Kidney (tissue), 14 donors: ENCODE measurements around the gene ZNF677. TPM values are rescaled to one million over a fixed set of nuclear protein-coding genes. Genes with fewer than 3 reads are reported as not detected.
"Not testable (repeated sequence)": the region's sequence is repeated elsewhere in the genome, so short reads cannot be mapped to it uniquely, and the experiment has no call there.

Experiments used
- DNase-seq, 5 donors: peaks; one replicate each; pipeline ENCODE4 v3.0.0-alpha.2; 2013 to 2020
- FAIRE-seq: peaks from 2 replicates; lab custom pipeline; 2012; peaks lifted over from hg19 to GRCh38; lab: Jason Lieb, UNC
- H3K27ac ChIP-seq, 2 donors: one replicate each; pipeline ENCODE4 v1.7.0; 2013; ENCODE audit warnings: low read depth in 2 of 2, low read length in 2 of 2, inconsistent platforms in 1 of 2
- H3K27me3 ChIP-seq: one replicate; pipeline ENCODE4 v1.7.1; 2013; ENCODE audit warnings: low read length, inconsistent platforms; ENCODE audit not compliant: control insufficient read depth, insufficient read depth
- H3K36me3 ChIP-seq, 3 donors: one replicate each; pipeline versions ENCODE4 v1.7.0 to v1.7.1; 2013; ENCODE audit warnings: low read length in 3 of 3, control low read depth in 1 of 3, inconsistent platforms in 1 of 3; ENCODE audit not compliant: insufficient read depth in 3 of 3, control insufficient read depth in 2 of 3
- H3K4me1 ChIP-seq, 3 donors: one replicate each; pipeline versions ENCODE4 v1.7.0 to v1.7.1; 2013; ENCODE audit warnings: low read length in 3 of 3, inconsistent platforms in 1 of 3, low read depth in 1 of 3; ENCODE audit not compliant: control insufficient read depth in 2 of 3, insufficient read depth in 2 of 3
- H3K4me3 ChIP-seq, 3 donors: one replicate each; pipeline versions ENCODE4 v1.7.0 to v1.8.1; 2013; ENCODE audit warnings: low read length in 3 of 3, control low read depth in 1 of 3, inconsistent platforms in 1 of 3
- H3K9ac ChIP-seq, 3 donors: one replicate each; pipeline versions ENCODE4 v1.7.0 to v1.7.1; 2013; ENCODE audit warnings: low read length in 3 of 3, control low read depth in 1 of 3, inconsistent platforms in 1 of 3
- H3K9me3 ChIP-seq, 3 donors: one replicate each; pipeline versions ENCODE4 v1.7.0 to v1.7.1; 2013; ENCODE audit warnings: low read length in 3 of 3, control low read depth in 1 of 3, inconsistent platforms in 1 of 3; ENCODE audit not compliant: control insufficient read depth in 2 of 3, insufficient read depth in 1 of 3
- CTCF ChIP-seq: IDR thresholded peaks from 3 replicates; pipeline ENCODE4 v1.5.1; 2012; ENCODE audit warnings: mild to moderate bottlenecking, moderate library complexity, borderline replicate concordance; ENCODE audit not compliant: insufficient read depth; ENCODE audit errors: extremely low read depth
- intact Hi-C: fragments of 100-400 bp; cut with DNase I; formaldehyde crosslinking; loops from one replicate; pipeline ENCODE4 v1.11.1; 2022
- polyA plus RNA-seq: library from polyadenylated mRNA; stranded (reverse); fragments of 350-450 nt; fragmentation: Illumina TruSeq; extraction: RNeasy Lipid Tissue Mini Kit (QIAGEN cat#74804); gene quantifications from one replicate; pipeline ENCODE4 v1.2.3, GENCODE V29; 2014; ENCODE audit warnings: low read depth, low replicate concordance; ENCODE audit not compliant: insufficient read depth
- total RNA-seq: library from RNA; stranded (reverse); fragmentation: NEBNext Ultra II Directional; extraction: Animal tissue kit (Norgen Biotek cat#: 25700); gene quantifications from one replicate; pipeline ENCODE4 v1.2.1, GENCODE V29; 2021
- donor health status: control.
- donor health status: control.
- donor health status: control.
- donor health status: control.
- donor health status: control.
- donor health status: DM: yes; HTN: yes; CAD: no.
- donor health status: Normal renal cell carcinoma (clear cell type).

The ZNF677 gene
- total and polyA plus RNA-seq, 2 donors from 2014 or later, result 6.5 to 24.3 TPM

DNA sequence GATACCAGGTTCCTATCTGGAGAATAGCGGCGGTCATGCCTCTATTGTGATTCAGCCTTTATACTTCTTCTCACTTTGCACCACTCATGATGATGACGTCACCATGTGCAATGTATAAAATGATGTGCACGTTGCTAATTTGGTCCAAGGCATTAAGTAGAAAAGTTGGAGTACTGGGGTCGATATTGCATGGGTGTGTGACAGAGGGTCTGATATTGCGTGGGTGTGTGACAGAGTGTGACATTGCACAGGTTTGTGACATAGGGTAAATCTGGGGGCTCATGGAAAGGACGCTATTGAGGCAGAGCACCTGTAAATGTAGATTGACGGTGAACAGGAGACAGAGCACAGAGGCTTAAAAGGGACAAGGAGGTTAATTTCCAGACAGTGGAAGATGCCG is 17.4 kb upstream of the ZNF677 start:
- Histone ChIP-seq H3K4me1 (no peaks in the 10 kb centered on the region), H3K27me3 (no peaks in the 10 kb centered on the region), H3K36me3 (no peaks in the 10 kb centered on the region), H3K4me3 (no peak overlapping the region), H3K27ac (no peak overlapping the region), H3K9me3 (peaks cover 0 to 2% (median 0%) of the 10 kb centered on the region in 3 donors), H3K9ac (no peak overlapping the region)
- intact Hi-C loops, result no loop called here
- no peak for TF ChIP-seq CTCF
- no peak for DNase-seq
- no peak for FAIRE-seq

DNA sequence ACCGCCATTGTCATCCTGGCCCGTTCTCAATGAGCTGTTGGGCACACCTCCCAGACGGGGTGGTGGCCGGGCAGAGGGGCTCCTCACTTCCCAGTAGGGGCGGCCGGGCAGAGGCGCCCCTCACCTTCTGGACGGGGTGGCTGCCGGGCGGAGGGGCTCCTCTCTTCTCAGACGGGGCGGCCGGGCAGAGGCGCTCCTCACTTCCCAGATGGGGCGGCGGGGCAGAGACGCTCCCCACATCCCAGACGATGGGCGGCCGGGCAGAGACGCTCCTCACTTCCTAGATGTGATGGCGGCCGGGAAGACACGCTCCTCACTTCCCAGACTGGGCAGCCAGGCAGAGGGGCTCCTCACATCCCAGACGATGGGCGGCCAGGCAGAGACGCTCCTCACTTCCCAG is 15.2 kb upstream of the ZNF677 start:
- H3K27ac ChIP-seq, H3K36me3 ChIP-seq, H3K9me3 ChIP-seq, H3K27me3 ChIP-seq, DNase-seq, H3K9ac ChIP-seq, H3K4me3 ChIP-seq, H3K4me1 ChIP-seq, FAIRE-seq, intact Hi-C loops: not testable (repeated sequence)

DNA sequence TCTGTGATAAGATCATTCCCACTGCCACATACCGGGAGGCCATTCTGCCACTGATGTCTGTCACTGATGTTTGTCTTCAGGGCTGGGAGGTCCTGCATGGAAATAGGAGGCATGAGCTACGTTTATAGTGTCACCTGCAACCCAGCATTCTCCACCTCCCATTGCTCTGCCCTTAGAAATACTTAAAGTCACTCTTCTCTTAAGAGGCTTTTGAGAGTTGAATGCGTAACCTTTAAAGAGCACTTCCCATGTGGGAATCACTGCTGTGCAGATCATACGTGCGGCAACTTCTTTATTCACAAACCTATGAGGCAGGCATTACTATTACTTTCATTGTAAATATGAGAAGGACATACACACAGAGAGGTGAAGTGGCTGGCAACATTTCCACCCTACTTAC is 12.9 kb upstream of the ZNF677 start, which contains the start of gene VN1R4:
TSS of gene VN1R4 (minus strand) at position 101 of the 400 bp plus-strand sequence. CDS start at position 43, 58 bp downstream.
- intact Hi-C loops, H3K36me3 ChIP-seq, H3K4me3 ChIP-seq, H3K27ac ChIP-seq, DNase-seq, H3K9me3 ChIP-seq, H3K27me3 ChIP-seq, H3K4me1 ChIP-seq, FAIRE-seq, H3K9ac ChIP-seq: not testable (repeated sequence)

GRCh38 chr19:53257715-53258342 is 3.2 kb upstream of the ZNF677 start, which contains the start of gene VN1R2:
TSS of gene VN1R2 (plus strand) at chr19:53258292. CDS start at chr19:53258376, 84 bp downstream.
- intact Hi-C loops, H3K4me3 ChIP-seq, H3K27ac ChIP-seq, H3K9ac ChIP-seq, H3K27me3 ChIP-seq, FAIRE-seq, H3K9me3 ChIP-seq, H3K36me3 ChIP-seq, H3K4me1 ChIP-seq, DNase-seq: not testable (repeated sequence)

GRCh38 chr19:53246498-53246897 is 8.2 kb downstream of the ZNF677 start:
- Histone ChIP-seq H3K4me1 (no peaks in the 10 kb centered on the region), H3K9ac (no peak overlapping the region), H3K4me3 (no peak overlapping the region), H3K36me3 (peaks cover 22 to 43% (median 25%) of the 10 kb centered on the region in 3 donors), H3K9me3 (peaks cover 8 to 64% (median 42%) of the 10 kb centered on the region in 3 donors), H3K27ac (no peak overlapping the region), H3K27me3 (no peaks in the 10 kb centered on the region)
- intact Hi-C loops, result no loop called here
- FAIRE-seq (no peak), DNase-seq (no peak)
- no peak for TF ChIP-seq CTCF
